GM18520 (cell line): ENCODE results near the gene STARD10.
"Not testable (repeated sequence)": the region's sequence is repeated elsewhere in the genome, so short reads cannot be mapped to it uniquely, and the experiment has no call there.

Experiments
- ATAC-seq: cut with Tn5 transposase; IDR thresholded peaks from one replicate; pipeline ENCODE4 v1.9.1; 2021; ENCODE audit not compliant: unreplicated experiment

STARD10 gene, protein sequence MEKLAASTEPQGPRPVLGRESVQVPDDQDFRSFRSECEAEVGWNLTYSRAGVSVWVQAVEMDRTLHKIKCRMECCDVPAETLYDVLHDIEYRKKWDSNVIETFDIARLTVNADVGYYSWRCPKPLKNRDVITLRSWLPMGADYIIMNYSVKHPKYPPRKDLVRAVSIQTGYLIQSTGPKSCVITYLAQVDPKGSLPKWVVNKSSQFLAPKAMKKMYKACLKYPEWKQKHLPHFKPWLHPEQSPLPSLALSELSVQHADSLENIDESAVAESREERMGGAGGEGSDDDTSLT

DNA sequence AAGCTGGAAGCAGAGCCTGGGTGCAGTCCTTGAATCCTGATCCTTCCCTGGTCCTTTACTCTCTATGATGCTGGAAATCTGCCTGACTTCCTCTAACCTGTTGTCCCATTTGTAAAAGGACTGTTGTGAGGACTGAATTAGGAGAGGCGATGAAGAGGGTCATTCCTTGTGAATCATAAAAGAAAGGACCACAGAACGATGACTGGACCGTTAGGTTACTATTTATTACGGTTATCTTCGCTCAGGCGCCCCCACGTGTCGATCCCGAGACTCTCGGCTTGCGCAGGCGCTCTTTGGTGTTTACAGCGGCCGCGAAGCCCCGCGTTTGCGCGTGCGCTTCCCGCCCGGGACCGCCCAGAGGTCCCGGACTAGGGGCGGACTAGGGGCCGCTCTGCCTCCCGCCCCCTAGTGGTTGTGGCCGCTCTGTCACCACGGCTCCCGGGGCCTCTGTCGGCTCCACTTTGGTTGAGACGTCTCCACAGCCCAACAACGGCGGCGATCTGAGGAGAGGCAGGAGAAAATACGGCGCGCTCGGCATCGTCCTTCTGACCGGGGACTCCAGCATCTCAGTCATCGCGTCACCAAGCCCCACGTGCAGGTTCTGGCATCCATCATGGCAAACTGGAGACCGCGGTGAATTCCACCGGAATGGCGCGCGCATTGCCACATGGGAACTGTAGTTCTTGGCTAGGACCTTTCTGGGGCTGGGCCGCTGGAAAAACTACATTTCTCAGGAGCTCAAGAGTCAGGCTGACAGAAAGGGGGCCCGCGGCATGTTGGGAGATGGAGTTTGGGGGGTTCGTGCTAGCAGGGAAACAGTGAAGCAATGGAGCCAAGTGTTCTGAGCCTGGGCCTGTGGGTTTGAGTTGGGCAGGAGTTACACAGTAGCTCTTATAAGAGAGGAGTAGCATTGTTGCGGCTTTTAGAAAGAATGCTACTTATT is at the start of gene STARD10:
Gene STARD10 (minus strand): TSS at position 623 of the 943 bp plus-strand sequence. CDS start 12,866 bp downstream, outside the sequence.
- ATAC-seq: peak; percentile 81

DNA sequence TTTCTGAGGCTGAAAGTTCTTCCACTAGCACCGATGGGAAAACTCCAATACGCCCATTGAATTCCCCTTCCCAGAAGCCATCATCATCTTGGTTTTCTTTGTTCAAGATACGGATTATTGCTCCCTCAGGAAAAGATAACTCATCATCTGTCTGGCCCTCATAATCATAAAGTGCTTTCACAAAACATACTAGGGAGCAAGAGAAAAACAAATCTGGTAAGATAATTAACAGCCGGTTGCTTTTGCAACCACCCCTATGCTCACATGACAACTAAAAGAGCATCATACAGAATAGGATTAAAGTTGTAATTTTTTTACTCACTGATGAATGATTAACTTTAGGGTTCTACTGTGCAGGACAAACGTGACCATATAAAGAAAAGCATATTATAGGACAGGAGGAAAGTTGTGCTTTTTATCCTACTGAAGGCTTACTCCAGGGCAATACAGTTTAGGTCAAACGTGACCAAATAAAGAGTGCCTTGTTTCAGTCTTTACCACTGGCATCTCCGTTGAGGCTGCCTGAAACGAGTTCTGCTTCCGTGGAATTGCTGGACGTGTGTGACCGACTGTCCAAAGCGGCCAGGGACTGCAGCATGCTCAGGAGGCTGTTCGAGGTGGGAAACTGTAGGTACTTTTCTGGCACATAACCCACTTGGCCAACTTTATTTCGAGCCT is 48.9 kb upstream of the STARD10 start:
- ATAC-seq: no peak

DNA sequence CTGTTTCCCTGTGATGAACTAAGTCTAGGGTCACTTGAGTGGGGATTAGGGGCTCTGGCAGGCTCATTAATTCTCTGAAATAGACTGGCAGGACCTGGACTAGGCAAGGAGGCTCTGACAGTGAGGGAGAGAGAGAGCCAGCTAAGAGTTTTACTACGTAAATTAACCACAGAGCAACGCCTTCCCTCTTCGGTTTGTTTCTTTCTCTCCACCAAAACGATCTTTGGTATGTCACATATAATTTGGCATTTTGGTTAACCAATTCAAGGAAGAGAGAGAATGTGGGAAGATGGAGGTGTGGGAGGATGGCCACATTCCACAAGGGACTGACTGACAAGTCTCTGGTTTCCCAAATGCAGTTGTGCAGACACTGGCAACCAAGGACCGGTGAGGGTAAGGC is 48.3 kb upstream of the STARD10 start:
- no peak for ATAC-seq

DNA sequence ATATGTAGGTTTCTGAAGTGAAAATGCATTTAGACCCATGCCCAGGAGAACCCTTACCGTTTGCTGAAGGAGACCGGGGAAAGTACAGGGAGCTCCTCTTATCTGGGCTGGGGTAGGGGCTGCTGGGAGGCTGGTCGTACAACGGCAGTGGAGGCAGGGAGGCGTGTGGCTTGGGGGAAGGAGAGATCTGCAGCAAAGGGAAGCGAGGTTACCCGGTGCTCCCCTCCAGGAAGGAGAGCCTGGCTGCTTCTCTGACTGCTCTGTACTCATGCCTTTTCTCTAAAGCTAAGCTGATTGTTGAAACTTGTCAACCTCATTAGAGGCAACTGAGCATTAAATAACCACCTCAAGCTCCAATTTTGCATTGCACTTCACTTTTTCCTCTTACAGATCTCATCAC is 47.5 kb upstream of the STARD10 start:
- ATAC-seq: no peak

DNA sequence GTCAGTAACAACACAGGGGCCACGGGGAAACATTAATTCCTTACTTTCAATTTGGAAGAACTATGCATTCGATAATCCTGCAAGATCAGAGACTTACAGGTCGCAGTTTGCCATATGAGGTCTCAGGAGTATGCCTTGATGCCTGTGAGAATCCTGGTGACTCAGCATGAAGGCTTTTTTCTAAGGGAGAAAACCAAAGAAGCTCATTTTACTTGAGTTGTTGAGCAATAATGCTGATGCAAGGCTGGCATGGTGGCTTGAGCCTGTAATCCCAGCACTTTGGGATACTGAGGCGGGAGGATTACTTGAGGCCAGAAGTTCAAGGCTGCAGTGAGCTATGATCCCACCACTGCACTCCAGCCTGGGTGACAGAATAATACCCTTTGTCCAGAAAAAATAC is 46.9 kb upstream of the STARD10 start:
- ATAC-seq: no peak

DNA sequence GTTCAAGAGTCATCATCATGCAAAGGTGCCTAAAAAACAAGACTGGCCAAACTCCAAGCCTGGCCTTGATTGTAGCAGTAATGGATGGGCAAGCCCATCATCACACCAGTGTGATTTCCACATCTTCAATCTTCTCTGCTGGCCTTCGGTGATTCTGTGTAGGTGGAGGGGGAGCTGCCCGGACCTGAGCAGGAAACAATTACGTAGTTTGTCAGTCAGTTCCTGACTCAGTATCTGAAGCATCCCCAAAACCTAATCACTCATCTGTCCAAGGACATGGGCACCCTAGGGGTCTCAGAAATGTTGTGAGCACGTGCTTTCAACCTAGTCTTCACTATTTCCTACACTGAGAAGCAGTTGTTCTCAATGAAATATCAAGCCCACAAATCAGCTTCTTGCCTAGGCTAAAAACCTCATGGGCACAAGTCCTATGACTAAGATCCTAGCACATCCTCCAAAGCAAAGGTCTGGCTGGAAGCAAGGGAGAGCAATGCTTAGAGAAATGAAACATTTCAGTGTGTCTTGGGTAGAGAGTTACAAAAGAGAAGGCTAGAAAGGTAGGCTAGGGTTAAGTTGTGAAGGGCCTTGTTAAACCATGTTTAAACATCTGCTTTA is 45.0 kb upstream of the STARD10 start:
- no peak for ATAC-seq

DNA sequence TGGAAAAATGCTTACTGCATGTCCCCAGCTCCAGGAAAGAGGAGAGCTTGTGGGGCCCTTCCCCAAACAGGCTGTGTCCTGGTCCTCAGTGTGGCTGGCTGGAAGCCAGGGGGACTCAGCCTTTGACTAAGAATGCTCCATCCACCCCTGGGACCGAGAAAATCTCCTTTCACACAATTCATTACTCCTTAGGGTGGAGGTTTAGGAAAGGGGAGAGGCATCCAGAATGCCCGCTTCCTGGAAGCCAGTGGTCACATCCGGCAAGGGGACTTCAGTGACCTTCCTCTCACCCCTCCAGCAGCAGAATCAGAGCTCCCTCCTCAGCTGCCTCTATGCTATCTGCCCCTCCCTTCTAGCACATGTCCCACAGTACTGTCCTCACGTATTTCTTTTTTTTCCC is 42.3 kb upstream of the STARD10 start:
- no peak for ATAC-seq

DNA sequence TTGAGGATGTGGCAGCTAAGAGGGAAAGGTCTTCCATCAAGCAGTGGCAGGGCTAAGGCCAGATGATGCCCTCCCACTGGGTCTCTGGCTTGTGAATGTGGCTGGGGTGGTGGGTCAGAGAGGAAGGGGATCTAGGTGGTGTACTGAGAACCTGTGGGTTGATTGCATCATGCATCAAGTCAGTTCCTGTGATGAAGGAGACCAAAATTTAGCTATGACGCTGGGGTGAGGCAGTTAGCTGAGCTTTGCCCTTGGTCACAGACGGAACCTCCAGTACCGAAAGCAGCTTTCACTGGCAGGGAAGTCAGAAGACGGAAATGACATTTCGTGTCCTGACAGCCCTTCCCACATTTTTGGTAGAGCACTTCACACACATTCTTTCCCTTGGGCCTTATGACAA is 41.1 kb upstream of the STARD10 start:
- ATAC-seq: no peak

DNA sequence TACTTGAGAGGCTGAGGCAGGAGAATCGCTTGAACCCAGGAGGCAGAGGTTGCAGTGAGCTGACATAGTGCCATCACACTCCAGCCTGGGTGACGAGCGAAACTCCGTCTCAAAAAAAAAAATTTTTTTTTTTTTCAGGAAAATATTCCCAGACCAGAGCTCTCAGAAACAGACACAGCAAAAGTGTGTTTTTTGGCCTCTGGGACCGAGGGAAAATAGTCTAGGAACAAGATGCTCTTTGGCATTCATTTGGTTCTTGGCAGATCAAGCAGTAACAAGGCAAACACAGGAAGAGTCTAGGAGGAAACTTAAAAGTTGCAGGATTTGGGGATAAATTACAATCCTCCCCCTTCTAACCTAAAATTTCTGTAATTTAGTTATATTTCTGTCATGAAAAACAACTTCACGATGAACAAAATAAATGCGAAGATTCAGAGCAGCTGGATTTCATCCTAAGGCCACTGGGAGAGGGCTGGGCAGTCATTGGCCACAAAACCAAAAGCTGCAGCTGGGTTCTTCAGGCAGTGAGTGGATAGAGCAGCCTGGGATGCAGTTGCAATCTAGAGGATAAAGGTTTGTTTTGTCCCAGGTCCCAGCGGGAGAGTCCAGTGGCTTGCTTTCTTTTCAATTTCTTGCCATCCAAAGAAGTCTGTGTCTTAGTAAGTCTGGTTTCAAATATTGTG is 40.1 kb upstream of the STARD10 start:
- no peak for ATAC-seq

DNA sequence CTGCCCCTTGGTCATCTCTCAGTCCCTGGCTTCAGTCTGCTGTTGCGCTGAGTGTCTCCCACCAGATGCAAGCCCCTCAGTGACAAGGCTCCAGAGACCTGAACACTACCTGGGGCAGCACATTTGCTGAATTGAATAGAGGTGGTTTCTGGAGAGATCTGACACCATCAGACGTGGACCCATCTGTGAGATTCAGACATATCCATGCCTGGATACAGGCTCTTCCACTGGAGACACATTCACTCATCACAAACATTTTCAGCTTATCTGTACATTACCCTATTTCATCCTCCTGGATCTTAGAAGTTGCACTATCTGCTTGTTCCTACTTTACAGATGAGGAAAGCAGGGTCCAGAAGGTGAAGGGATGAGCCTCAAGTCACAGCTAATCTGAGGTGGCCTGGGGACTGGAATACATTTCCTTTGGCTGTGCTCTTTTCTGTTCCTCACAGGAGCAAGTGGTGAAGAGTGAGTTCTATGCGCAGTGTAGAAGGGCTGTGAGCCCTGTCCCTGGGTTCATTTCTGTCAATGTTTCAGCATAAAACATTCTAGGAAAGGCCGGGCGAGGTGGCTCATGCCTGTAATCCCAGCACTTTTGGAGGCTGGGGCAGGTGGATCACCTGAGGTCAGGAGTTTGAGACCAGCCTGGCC is 39.4 kb upstream of the STARD10 start:
- ATAC-seq: no peak

DNA sequence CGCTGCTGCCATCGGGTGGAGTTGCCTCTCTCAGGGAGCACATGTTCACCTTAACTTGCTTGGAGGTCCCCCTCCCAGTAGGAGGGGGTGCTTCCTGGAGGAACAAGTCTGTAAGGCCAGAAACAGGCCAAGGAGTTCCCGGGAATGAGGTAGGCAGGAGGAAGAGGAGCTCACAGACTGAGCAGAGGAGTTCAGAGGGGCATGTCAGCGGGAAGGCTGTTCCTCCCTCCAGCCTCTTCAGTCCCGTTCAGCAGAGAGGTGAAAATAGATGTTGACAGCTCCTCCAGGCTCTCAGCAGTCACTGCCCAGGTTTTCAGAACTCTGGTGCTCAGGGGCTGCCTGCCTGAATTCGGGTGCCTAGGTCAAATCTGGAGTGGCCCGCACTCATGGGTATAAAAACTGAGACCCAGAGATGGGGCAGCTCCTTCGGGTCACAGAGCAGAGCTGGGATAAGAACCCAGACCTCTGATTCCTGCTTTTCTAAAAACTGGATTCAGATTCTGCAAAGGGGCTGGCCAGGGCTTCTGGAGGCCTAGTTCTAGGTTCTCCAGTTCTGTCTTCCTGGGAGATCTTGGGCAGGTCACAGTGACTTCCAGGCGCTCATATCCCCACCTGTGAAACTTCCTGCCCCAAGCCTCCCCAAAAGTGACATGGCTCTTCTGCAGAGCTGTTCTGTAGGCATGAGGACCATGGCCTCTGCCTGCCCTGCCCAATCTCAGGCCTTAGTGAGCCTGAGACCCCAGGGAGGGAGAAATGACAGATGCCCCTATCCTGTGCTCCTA is 38.6 kb upstream of the STARD10 start:
- ATAC-seq: no peak

DNA sequence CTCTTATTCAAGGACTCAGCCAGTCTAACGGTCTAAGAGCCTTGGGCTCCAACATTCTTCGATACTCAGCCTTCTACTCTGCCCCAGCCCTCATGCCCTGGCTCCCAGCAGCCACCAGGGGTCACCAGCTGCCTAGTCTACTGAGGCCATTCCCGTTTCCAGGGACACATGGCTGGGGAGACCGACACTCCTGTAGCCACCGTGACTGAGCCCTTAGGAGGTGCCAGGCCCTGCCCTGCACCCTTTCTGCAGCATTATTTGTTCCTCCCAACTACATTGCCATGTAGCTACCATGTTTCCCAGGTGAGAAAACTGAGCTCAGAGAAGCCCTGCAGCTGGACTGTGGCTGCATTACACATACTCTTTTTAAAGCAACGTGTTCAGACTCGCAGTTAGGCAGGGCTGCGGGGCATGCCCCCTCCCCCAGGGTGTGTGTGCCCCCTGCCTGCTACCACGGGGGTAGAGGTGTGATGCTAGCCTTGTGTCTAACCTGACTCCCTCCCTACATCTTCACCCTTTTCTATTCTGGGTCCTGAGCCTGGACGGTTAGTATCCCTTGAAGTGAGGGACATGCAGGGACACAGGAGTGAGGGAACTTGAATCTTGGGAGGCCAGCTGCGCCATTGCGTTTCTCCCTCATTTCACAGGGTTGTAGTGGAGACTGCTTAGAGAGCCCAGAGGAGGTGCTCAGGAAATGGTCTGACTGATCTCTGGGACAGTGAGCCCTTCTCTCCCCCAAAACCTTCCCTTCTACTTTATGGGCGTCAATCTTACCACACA is 37.9 kb upstream of the STARD10 start:
- no peak for ATAC-seq

DNA sequence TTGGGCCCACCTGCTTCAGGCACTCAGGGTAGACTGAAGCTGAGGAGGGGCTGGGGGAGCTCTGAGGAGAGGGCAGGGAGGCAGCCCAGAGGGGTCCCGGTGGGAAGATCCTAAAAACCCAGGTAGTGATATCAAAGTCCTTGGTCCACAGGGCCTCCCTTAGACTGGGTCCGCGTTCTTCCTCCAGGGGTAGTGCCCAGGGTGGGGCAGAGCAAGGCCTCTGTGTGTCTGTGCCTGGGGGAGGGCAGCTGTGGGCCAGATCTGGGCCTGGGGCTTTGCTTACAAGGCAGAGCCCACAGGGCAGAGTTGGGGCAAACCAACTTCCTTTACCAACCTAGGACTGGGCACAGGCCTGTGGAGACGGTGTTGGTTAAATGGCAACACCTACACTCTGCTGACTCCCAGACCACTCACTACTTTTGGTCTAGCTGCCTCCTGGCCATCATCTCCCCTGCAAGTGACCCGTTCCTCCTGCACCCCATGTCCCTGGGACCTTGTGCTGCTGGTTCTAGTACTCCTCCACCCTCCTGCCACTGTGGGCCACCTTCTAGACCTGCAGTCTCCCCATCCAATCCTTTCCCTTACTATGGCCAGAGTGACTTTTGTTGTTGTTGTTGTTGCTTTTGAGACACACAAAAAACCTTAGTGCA is 36.2 kb upstream of the STARD10 start:
- no peak for ATAC-seq

DNA sequence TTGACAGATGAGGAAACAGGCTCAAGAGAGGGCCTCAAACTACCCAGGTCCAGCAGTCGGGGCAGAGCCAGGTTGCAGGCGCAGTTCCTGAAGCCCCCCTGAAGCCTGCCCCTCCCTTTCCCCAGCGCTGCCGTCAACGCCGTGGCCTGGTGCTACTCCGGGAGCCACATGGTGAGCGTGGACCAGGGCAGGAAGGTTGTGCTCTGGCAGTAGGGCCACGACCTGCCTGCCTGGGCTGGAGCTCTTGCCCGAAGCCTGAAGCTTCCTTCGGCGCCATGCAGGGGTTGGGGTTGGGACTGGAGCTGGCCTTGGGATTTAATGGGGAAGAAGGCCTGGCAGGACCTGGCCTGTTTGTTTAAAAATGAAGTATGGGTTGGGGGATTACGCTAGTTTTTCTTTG is 35.3 kb upstream of the STARD10 start:
- ATAC-seq: no peak

DNA sequence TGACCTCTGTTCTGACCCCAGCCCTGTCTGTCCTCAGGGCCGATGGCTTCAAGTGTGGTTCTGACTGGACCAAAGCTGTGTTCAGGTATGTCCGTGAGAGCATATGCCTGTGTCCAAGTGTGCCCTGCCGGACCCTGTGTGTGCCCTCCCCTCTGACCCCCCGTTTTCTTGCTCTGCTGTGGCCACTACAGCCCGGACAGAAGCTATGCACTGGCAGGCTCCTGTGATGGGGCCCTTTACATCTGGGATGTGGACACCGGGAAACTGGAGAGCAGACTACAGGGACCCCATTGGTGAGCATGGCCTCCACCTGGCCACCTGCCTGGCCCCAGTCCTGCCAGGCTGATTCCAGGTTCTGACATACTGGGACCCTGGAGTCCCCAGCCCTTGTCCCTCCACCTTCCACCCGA is 34.9 kb upstream of the STARD10 start:
- no peak for ATAC-seq

DNA sequence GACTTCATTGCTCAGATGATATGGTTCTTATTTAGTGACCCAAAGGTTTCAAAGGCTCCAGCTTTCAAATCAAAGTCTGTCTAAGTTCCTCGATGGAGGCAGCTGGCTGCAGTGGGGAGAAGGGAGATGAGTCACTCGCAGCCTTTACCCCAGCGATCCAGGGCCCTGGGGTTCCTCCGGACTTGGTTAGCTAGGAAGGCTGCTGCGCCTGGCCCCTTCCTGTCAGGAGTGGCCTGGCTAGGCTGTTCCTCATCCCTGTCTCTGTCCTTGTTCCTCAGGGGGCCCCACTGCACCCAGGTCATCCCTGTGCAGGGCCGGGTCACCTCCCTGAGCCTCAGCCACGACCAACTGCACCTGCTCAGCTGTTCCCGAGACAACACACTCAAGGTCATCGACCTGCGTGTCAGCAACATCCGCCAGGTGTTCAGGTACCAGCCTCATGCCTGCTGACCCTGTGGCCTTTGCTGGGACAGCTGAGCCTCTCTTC is 34.3 kb upstream of the STARD10 start:
- ATAC-seq: no peak

DNA sequence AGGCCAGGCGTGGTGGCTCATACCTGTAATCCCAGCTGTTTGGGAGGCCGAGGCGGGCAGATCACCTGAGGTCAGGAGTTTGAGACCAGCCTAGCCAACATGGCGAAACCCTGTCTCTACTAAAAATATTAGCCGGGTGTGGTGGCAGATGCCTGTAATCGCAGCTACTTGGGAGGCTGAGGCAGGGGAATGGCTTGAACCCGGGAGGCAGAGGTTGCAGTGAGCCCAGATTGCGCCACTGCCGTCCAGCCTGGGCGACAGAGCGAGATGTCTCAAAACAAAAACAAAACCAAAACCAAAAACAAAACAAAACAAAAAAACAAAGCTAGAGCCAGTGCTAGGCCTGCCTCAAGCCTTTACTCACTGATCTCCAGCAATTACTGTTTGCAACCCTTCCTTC is 33.8 kb upstream of the STARD10 start:
- ATAC-seq: not testable (repeated sequence)

DNA sequence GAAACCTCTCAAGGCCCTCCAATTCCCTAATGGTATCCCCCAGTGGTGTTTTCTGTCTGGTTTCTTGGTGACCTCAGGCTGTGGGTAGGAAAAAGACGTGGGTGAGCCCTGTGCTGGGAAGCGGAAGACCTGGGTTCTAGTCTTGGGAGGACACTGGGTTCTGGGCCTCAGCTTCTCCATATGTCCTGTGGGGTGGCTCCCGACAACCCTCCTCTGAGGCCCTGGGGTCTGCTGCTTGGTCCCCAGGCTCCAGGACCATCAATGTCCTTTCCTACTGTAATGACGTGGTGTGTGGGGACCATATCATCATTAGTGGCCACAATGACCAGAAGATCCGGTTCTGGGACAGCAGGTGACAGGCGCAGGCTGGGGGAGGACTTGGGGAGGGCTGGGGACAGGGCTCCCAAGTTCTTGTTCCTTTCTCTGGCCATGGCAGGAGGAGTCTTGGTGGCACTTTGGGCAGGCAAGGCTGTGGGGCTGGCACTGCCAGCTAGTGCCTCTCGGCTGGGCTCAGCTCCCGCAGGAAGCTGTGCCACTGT is 33.2 kb upstream of the STARD10 start:
- ATAC-seq: no peak
